Liver (tissue), 2 donors: Measurements from ENCODE around the gene SGK1.

Experiments
- CTCF ChIP-seq: fragments of 150-350 bp; IDR thresholded peaks from 2 replicates; pipeline ENCODE4 v1.5.1; 2017; ENCODE audit warnings: improper control_type of control experiment, low read depth, low read length; ENCODE audit not compliant: missing input control
- REST ChIP-seq: IDR thresholded peaks from 2 replicates; pipeline ENCODE4 v1.6.1; 2016; ENCODE audit warnings: antibody characterized with exemption, mild to moderate bottlenecking
- ZBTB33 ChIP-seq: IDR thresholded peaks from 2 replicates; pipeline ENCODE4 v1.6.1; 2016; ENCODE audit warnings: antibody characterized with exemption
- donor health status: healthy.

- TF ChIP-seq CTCF = no peak
- no peak for TF ChIP-seq ZBTB33
- TF ChIP-seq REST = no peak
Observed at GRCh38 chr6:134324141-134324540, 6.2 kb upstream of the SGK1 start.
